H1 (cell line): ENCODE results near the gene IFT25. TPM values are rescaled to one million over a fixed set of nuclear protein-coding genes. Genes with fewer than 3 reads are reported as not detected.

Experiments used
- CTCF ChIA-PET: fragments of 300-600 bp; sonication (Branson Sonifier 250); formaldehyde crosslinking; loops from one replicate; lab custom pipeline; 2021; ENCODE audit not compliant: partially characterized antibody; lab: Charles Lee
- POLR2A ChIA-PET: fragments of 300-600 bp; sonication (Branson Sonifier 250); formaldehyde crosslinking; loops from one replicate; lab custom pipeline; 2021; ENCODE audit warnings: inconsistent platforms; ENCODE audit not compliant: partially characterized antibody; lab: Charles Lee
- DNase-seq, 2 experiments: peaks; one replicate each; pipeline versions ENCODE4 v3.0.0 to v3.0.0-alpha.2; 2010 to 2022; ENCODE audit warnings: low spot score in 2 of 2, low read depth in 1 of 2, mixed read lengths in 1 of 2
- FAIRE-seq: peaks from 2 replicates; lab custom pipeline; 2011; peaks lifted over from hg19 to GRCh38; lab: Jason Lieb, UNC
- H2AFZ ChIP-seq: 2 replicates; pipeline ENCODE4 v1.8.1; 2012; ENCODE audit warnings: low read length, inconsistent platforms
- H2AK5ac ChIP-seq: 2 replicates; pipeline ENCODE4 v1.6.1; 2013; ENCODE audit warnings: low read depth, low read length
- H2BK120ac ChIP-seq: replicated peaks from 2 replicates; pipeline ENCODE3; 2013; ENCODE audit warnings: low read depth, low read length, inconsistent platforms
- H2BK12ac ChIP-seq: 2 replicates; pipeline ENCODE4 v1.6.1; 2013; ENCODE audit warnings: low read depth, low read length
- H2BK15ac ChIP-seq: 2 replicates; pipeline ENCODE4 v1.6.1; 2013; ENCODE audit warnings: low read length
- H2BK20ac ChIP-seq: 2 replicates; pipeline ENCODE4 v1.6.1; 2013; ENCODE audit warnings: low read length
- H2BK5ac ChIP-seq: 2 replicates; pipeline ENCODE4 v1.6.1; 2013; ENCODE audit warnings: low read depth, low read length
- H3K14ac ChIP-seq: 2 replicates; pipeline ENCODE4 v1.6.1; 2013; ENCODE audit warnings: inconsistent platforms; ENCODE audit not compliant: insufficient read length
- H3K18ac ChIP-seq: 2 replicates; pipeline ENCODE4 v1.6.1; 2013; ENCODE audit warnings: low read length; ENCODE audit errors: extremely low read depth
- H3K23ac ChIP-seq: 2 replicates; pipeline ENCODE4 v1.6.1; 2013; ENCODE audit warnings: inconsistent platforms; ENCODE audit not compliant: insufficient read length
- H3K23me2 ChIP-seq: 2 replicates; pipeline ENCODE4 v1.6.1; 2013; ENCODE audit warnings: low read depth, low read length
- H3K27ac ChIP-seq: 2 replicates; pipeline ENCODE4 v1.6.1; 2011; ENCODE audit warnings: low read depth, low read length, inconsistent platforms
- H3K27me3 ChIP-seq, 4 experiments: replicated peaks in 1 of 4; 1 replicate in 1 of 4; 2 replicates in 3 of 4; pipeline versions ENCODE4 v1.6.1 to v1.8.1; 2011 to 2013; ENCODE audit warnings: low read length in 3 of 4, mild to moderate bottlenecking in 3 of 4, inconsistent platforms in 2 of 4, mixed read lengths in 2 of 4, moderate library complexity in 1 of 4; ENCODE audit not compliant: control insufficient read depth in 3 of 4, insufficient read depth in 3 of 4; ENCODE audit errors: extremely low read depth in 1 of 4
- H3K36me3 ChIP-seq, 4 experiments: 2 replicates each; pipeline versions ENCODE4 v1.6.1 to v1.8.1; 2011 to 2013; ENCODE audit warnings: mild to moderate bottlenecking in 4 of 4, low read length in 3 of 4, moderate library complexity in 2 of 4, control low read depth in 1 of 4, inconsistent platforms in 1 of 4; ENCODE audit not compliant: insufficient read depth in 4 of 4, control insufficient read depth in 2 of 4
- H3K4ac ChIP-seq: replicated peaks from 2 replicates; pipeline ENCODE3; 2013; ENCODE audit warnings: low read length, low read depth, mixed read lengths, inconsistent platforms; ENCODE audit not compliant: insufficient read length
- H3K4me1 ChIP-seq, 4 experiments: replicated peaks in 1 of 4; 1 replicate in 1 of 4; 2 replicates in 3 of 4; pipeline versions ENCODE4 v1.6.1 to v1.8.1; 2011 to 2013; ENCODE audit warnings: low read length in 3 of 4, inconsistent platforms in 2 of 4, mixed read lengths in 1 of 4; ENCODE audit not compliant: insufficient read depth in 4 of 4, control insufficient read depth in 3 of 4
- H3K4me2 ChIP-seq, 2 experiments: 2 replicates each; pipeline versions ENCODE4 v1.6.1 to v1.8.1; 2011 to 2013; ENCODE audit warnings: low read depth in 2 of 2, low read length in 2 of 2, control low read depth in 1 of 2, inconsistent platforms in 1 of 2, mild to moderate bottlenecking in 1 of 2; ENCODE audit not compliant: insufficient read depth in 1 of 2
- H3K4me3 ChIP-seq, 4 experiments: fragments of 200-600, 300-600 bp in 1 of 4; sonication (generic), shearing (Covaris generic), sonication (Bioruptor Twin) in 1 of 4; 2 replicates each; pipeline versions ENCODE4 v1.5.1 to v1.8.1; 2011 to 2016; ENCODE audit warnings: low read length in 4 of 4, low read depth in 3 of 4, control low read depth in 2 of 4, inconsistent platforms in 2 of 4, mild to moderate bottlenecking in 2 of 4, mixed read lengths in 1 of 4, moderate library complexity in 1 of 4; ENCODE audit not compliant: insufficient read depth in 2 of 4; ENCODE audit errors: extremely low read depth in 1 of 4
- H3K56ac ChIP-seq: replicated peaks from 2 replicates; pipeline ENCODE3; 2013; ENCODE audit warnings: low read depth, mild to moderate bottlenecking, mixed read lengths, low read length, inconsistent platforms; ENCODE audit not compliant: insufficient read length
- H3K79me1 ChIP-seq: 2 replicates; pipeline ENCODE4 v1.6.1; 2013; ENCODE audit warnings: low read depth, low read length, control low read depth
- H3K79me2 ChIP-seq, 2 experiments: 2 replicates each; pipeline versions ENCODE4 v1.6.1 to v1.8.1; 2012 to 2013; ENCODE audit warnings: low read length in 2 of 2, mild to moderate bottlenecking in 2 of 2, inconsistent platforms in 1 of 2; ENCODE audit not compliant: insufficient read depth in 2 of 2, control insufficient read depth in 1 of 2
- H3K9ac ChIP-seq, 4 experiments: replicated peaks in 1 of 4; 1 replicate in 1 of 4; 2 replicates in 3 of 4; pipeline versions ENCODE4 v1.6.1 to v1.8.1; 2011 to 2013; ENCODE audit warnings: low read depth in 3 of 4, low read length in 3 of 4, control low read depth in 2 of 4, mild to moderate bottlenecking in 2 of 4, moderate library complexity in 2 of 4, inconsistent platforms in 1 of 4; ENCODE audit errors: extremely low read depth in 1 of 4
- H3K9me3 ChIP-seq, 2 experiments: 2 replicates each; pipeline versions ENCODE4 v1.6.1 to v1.8.1; 2012 to 2013; ENCODE audit warnings: mild to moderate bottlenecking in 2 of 2, moderate library complexity in 2 of 2, control low read depth in 1 of 2, inconsistent platforms in 1 of 2, low read depth in 1 of 2, low read length in 1 of 2, mixed read lengths in 1 of 2; ENCODE audit not compliant: insufficient read depth in 2 of 2
- H4K20me1 ChIP-seq, 2 experiments: replicated peaks in 1 of 2; 2 replicates each; pipeline versions ENCODE3 to v1.8.1; 2011 to 2013; ENCODE audit warnings: inconsistent platforms in 2 of 2, low read length in 2 of 2, mild to moderate bottlenecking in 1 of 2; ENCODE audit not compliant: insufficient read depth in 2 of 2, control insufficient read depth in 1 of 2
- H4K5ac ChIP-seq: 2 replicates; pipeline ENCODE4 v1.6.1; 2013; ENCODE audit warnings: low read length, low read depth, mixed read lengths, inconsistent platforms; ENCODE audit not compliant: insufficient read length
- H4K8ac ChIP-seq: 2 replicates; pipeline ENCODE4 v1.8.0; 2013; ENCODE audit warnings: mild to moderate bottlenecking, moderate library complexity, low read length, inconsistent platforms; ENCODE audit not compliant: insufficient read depth; ENCODE audit errors: extremely low read depth
- H4K91ac ChIP-seq: replicated peaks from 2 replicates; pipeline ENCODE3; 2013; ENCODE audit warnings: low read length, mixed read lengths, inconsistent platforms; ENCODE audit not compliant: insufficient read length
- BCL11A ChIP-seq, 2 experiments: IDR thresholded peaks; one replicate each; pipeline ENCODE4 v1.6.1; 2011; ENCODE audit warnings: low read depth in 2 of 2, low read length in 2 of 2, mild to moderate bottlenecking in 2 of 2
- HDAC2 ChIP-seq, 2 experiments: fragments of 300-600 bp in 1 of 2; sonication (generic) in 1 of 2; IDR thresholded peaks; 2 replicates each; pipeline ENCODE4 v1.6.1; 2011 to 2012; ENCODE audit warnings: low read depth in 2 of 2, low read length in 2 of 2, mild to moderate bottlenecking in 2 of 2, moderate library complexity in 2 of 2, borderline replicate concordance in 1 of 2, inconsistent platforms in 1 of 2
- JUN ChIP-seq: IDR thresholded peaks from 2 replicates; pipeline ENCODE4 v1.6.1; 2011; ENCODE audit warnings: low read depth, mild to moderate bottlenecking, improper control_type of control experiment, low read length
- JUND ChIP-seq: IDR thresholded peaks from 2 replicates; pipeline ENCODE4 v1.6.1; 2011; ENCODE audit warnings: mild to moderate bottlenecking, improper control_type of control experiment, low read length
- MAFK ChIP-seq: IDR thresholded peaks from 2 replicates; pipeline ENCODE4 v1.6.1; 2012; ENCODE audit warnings: low read depth, mild to moderate bottlenecking, improper control_type of control experiment, low read length
- NRF1 ChIP-seq: IDR thresholded peaks from 2 replicates; pipeline ENCODE4 v1.6.1; 2011; ENCODE audit warnings: mild to moderate bottlenecking, low read depth, low read length, improper control_type of control experiment
- POLR2AphosphoS5 ChIP-seq: IDR thresholded peaks from 2 replicates; pipeline ENCODE4 v1.6.1; 2011; ENCODE audit warnings: low read depth, low read length
- SP1 ChIP-seq: IDR thresholded peaks from 2 replicates; pipeline ENCODE4 v1.6.1; 2011; ENCODE audit warnings: low read depth, low read length
- ZNF274 ChIP-seq: IDR thresholded peaks from 2 replicates; pipeline ENCODE4 v1.7.0; 2012; ENCODE audit warnings: low read length, borderline replicate concordance; ENCODE audit errors: extremely low read depth
- WGBS, 2 experiments: shearing (Covaris generic) in 1 of 2; methylation state at CpG; one replicate each; pipeline versions ENCODE4 v1.1.6 to v1.1.7; 2013 to 2015; ENCODE audit warnings: low lambda C conversion rate in 2 of 2, mixed read lengths in 2 of 2, inconsistent platforms in 1 of 2, low coverage in 1 of 2, missing lambda C conversion rate in 1 of 2; ENCODE audit not compliant: insufficient replicate concordance in 2 of 2, insufficient coverage in 1 of 2, insufficient read length in 1 of 2; ENCODE audit errors: extremely low coverage in 1 of 2, missing lambda C conversion rate in 1 of 2; 5-methylcytosine and 5-hydroxymethylcytosine counted together
- polyA plus RNA-seq, 7 experiments: library from polyadenylated mRNA; depleted of rRNA in 3 of 7; stranded (reverse) in 5 of 7; unstranded in 2 of 7; fragments of >200 nt in 5 of 7; fragments of 200-250 nt in 2 of 7; gene quantifications; 1 replicate in 5 of 7; 2 replicates in 1 of 7; 4 replicates in 1 of 7; pipeline versions ENCODE4 v1.2.1 to v1.2.3, GENCODE V29; 2011 to 2013; ENCODE audit warnings: missing spikeins in 2 of 7, mixed read lengths in 2 of 7
- total RNA-seq: library from RNA; stranded (reverse); fragmentation: NEBNext Ultra II Directional; extraction: Animal tissue kit (Norgen Biotek cat#: 25700); gene quantifications from 2 replicates; pipeline ENCODE4 v1.2.1, GENCODE V29; 2021
- TF ChIP-seq, protein P1 (sequence below): IDR thresholded peaks from 2 replicates; pipeline ENCODE4 v1.6.1; 2012; ENCODE audit warnings: inconsistent platforms

The IFT25 gene
- total and polyA plus RNA-seq, 2 of the 8 experiments (the other 6 are each of a cell fraction or from before 2014, with no cell fraction given), result 15.0 to 36.3 TPM

- Histone ChIP-seq H4K5ac (no peak overlapping the region), H3K18ac (no peak overlapping the region), H3K36me3 (no peaks in the 10 kb centered on the region), H3K4ac (no peak overlapping the region), H2BK120ac (no peak overlapping the region), H2BK12ac (no peak overlapping the region), H2BK15ac (no peak overlapping the region), H3K27ac (no peak overlapping the region), H3K4me1 (no peaks in the 10 kb centered on the region; a peak in 1 of 7 replicates), H3K56ac (no peak overlapping the region), H3K4me3 (no peak overlapping the region), H4K8ac (no peak overlapping the region), H3K4me2 (no peak overlapping the region), H2AFZ (no peak overlapping the region), H2BK20ac (no peak overlapping the region), H3K23me2 (no peaks in the 10 kb centered on the region), H3K9ac (no peak overlapping the region), H3K23ac (no peak overlapping the region), H3K27me3 (no peaks in the 10 kb centered on the region), H3K79me1 (no peaks in the 10 kb centered on the region), H2BK5ac (no peak overlapping the region), H3K79me2 (no peaks in the 10 kb centered on the region), H3K9me3 (peaks cover 0 to 3% of the 10 kb centered on the region in 2 experiments; a peak in 1 of 4 replicates), H2AK5ac (no peak overlapping the region), H4K20me1 (no peaks in the 10 kb centered on the region), H4K91ac (no peak overlapping the region), H3K14ac (no peak overlapping the region)
- ChIA-PET POLR2A (no interaction called here), CTCF (no interaction called here)
- no peak for TF ChIP-seq SP1
- TF ChIP-seq POLR2AphosphoS5, result no peak
- no peak for TF ChIP-seq JUND
- no peak for TF ChIP-seq MAFK
- TF ChIP-seq ZNF274, result no peak
- no peak for TF ChIP-seq JUN
- no peak for TF ChIP-seq NRF1
- TF ChIP-seq BCL11A (IDR thresholded peaks at IDR 0.05; ENCODE audit: low read depth in 2 of 2, low read length in 2 of 2), result no peak
- TF ChIP-seq, protein P1, sequence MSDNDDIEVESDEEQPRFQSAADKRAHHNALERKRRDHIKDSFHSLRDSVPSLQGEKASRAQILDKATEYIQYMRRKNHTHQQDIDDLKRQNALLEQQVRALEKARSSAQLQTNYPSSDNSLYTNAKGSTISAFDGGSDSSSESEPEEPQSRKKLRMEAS, result no peak
- TF ChIP-seq HDAC2 (IDR thresholded peaks at IDR 0.05; ENCODE audit: borderline replicate concordance in 1 of 2, low read depth in 2 of 2, low read length in 2 of 2), result no peak
- whole genome bisulfite sequencing, 2 experiments, result 83% methylated on average over 2 of the region's 2 CpGs; no CpG with 5 or more reads in 1 of the 2 experiments
- FAIRE-seq (no peak), DNase-seq (no peak)
These were observed 42.4 kb upstream of the IFT25 start for GRCh38 chr1:53987880-53988279.
